CD14-positive monocyte (primary cell): ENCODE results near the gene MYO1H. TPM values are rescaled to one million over a fixed set of nuclear protein-coding genes. Genes with fewer than 3 reads are reported as not detected.

Source experiments
- DNase-seq, 3 donors: peaks; one replicate each; pipeline ENCODE4 v3.0.0-alpha.2; 2011 to 2022
- H2AFZ ChIP-seq: 2 replicates; pipeline ENCODE4 v1.6.0; 2012; ENCODE audit warnings: mild to moderate bottlenecking, low read depth, low read length, inconsistent platforms; ENCODE audit not compliant: insufficient read depth, poor library complexity, severe bottlenecking
- H3K27ac ChIP-seq, 2 donors: 1 replicate in 1 of 2; 2 replicates in 1 of 2; pipeline ENCODE4 v1.5.1; 2012 to 2013; ENCODE audit warnings: low read length in 2 of 2, control low read depth in 1 of 2, inconsistent platforms in 1 of 2, low read depth in 1 of 2, mild to moderate bottlenecking in 1 of 2
- H3K27me3 ChIP-seq, 2 donors: one replicate each; pipeline versions ENCODE4 v1.6.0 to v1.6.1; 2011 to 2013; ENCODE audit warnings: low read length in 2 of 2; ENCODE audit not compliant: control insufficient read depth in 2 of 2, insufficient read depth in 2 of 2
- H3K36me3 ChIP-seq, 2 donors: replicated peaks in 1 of 2; 1 replicate in 1 of 2; 2 replicates in 1 of 2; pipeline versions ENCODE4 v1.5.1 to v1.6.1; 2012 to 2013; ENCODE audit warnings: low read length in 2 of 2, control low read depth in 1 of 2, inconsistent platforms in 1 of 2, mild to moderate bottlenecking in 1 of 2; ENCODE audit not compliant: insufficient read depth in 2 of 2, control insufficient read depth in 1 of 2
- H3K4me1 ChIP-seq, 2 donors: 1 replicate in 1 of 2; 2 replicates in 1 of 2; pipeline versions ENCODE4 v1.5.1 to v1.6.1; 2012 to 2013; ENCODE audit warnings: low read length in 2 of 2, control low read depth in 1 of 2, inconsistent platforms in 1 of 2, mild to moderate bottlenecking in 1 of 2, moderate library complexity in 1 of 2; ENCODE audit not compliant: insufficient read depth in 2 of 2, control insufficient read depth in 1 of 2
- H3K4me2 ChIP-seq: replicated peaks from 2 replicates; pipeline ENCODE3; 2012; ENCODE audit warnings: low read length, moderate library complexity, mild to moderate bottlenecking; ENCODE audit not compliant: poor library complexity, severe bottlenecking; ENCODE audit errors: extremely low read depth
- H3K4me3 ChIP-seq, 3 experiments: fragments of 200-600 bp in 1 of 3; sonication (generic) in 1 of 3; replicated peaks in 1 of 3; 1 replicate in 2 of 3; 2 replicates in 1 of 3; pipeline ENCODE4 v1.5.1; 2011 to 2013; ENCODE audit warnings: low read length in 3 of 3, mild to moderate bottlenecking in 3 of 3, control low read depth in 2 of 3, low read depth in 2 of 3, inconsistent platforms in 1 of 3, moderate library complexity in 1 of 3
- H3K79me2 ChIP-seq: 2 replicates; pipeline ENCODE4 v1.6.0; 2012; ENCODE audit warnings: mild to moderate bottlenecking, control low read depth, inconsistent platforms, low read length, moderate library complexity; ENCODE audit not compliant: insufficient read depth
- H3K9ac ChIP-seq: 2 replicates; pipeline ENCODE4 v1.6.0; 2017; ENCODE audit warnings: low read length, mild to moderate bottlenecking; ENCODE audit not compliant: insufficient read depth, poor library complexity, severe bottlenecking
- H3K9me3 ChIP-seq, 2 donors: replicated peaks in 1 of 2; 1 replicate in 1 of 2; 2 replicates in 1 of 2; pipeline versions ENCODE4 v1.5.1 to v1.6.1; 2012 to 2013; ENCODE audit warnings: low read length in 2 of 2, control low read depth in 1 of 2; ENCODE audit not compliant: control insufficient read depth in 1 of 2, insufficient read depth in 1 of 2
- H4K20me1 ChIP-seq: 2 replicates; pipeline ENCODE4 v1.6.0; 2012; ENCODE audit warnings: mild to moderate bottlenecking, low read length, control low read depth, moderate library complexity; ENCODE audit not compliant: insufficient read depth
- H3K27ac Mint-ChIP-seq, 7 donors: one replicate each; pipeline ENCODE4 v1.8.0; 2020; ENCODE audit warnings: mild to moderate bottlenecking in 7 of 7, mixed read lengths in 7 of 7, moderate library complexity in 6 of 7, inconsistent platforms in 2 of 7
- H3K27me3 Mint-ChIP-seq, 3 donors: one replicate each; pipeline ENCODE4 v1.8.0; 2021 to 2022; ENCODE audit warnings: low read depth in 3 of 3, mild to moderate bottlenecking in 3 of 3, mixed read lengths in 3 of 3, moderate library complexity in 3 of 3, inconsistent platforms in 1 of 3
- H3K36me3 Mint-ChIP-seq, 2 donors: one replicate each; pipeline ENCODE4 v1.8.0; 2020; ENCODE audit warnings: mixed read lengths in 2 of 2, inconsistent platforms in 1 of 2, mild to moderate bottlenecking in 1 of 2
- H3K4me1 Mint-ChIP-seq: one replicate; pipeline ENCODE4 v1.8.0; 2020; ENCODE audit warnings: mild to moderate bottlenecking, mixed read lengths
- H3K4me3 Mint-ChIP-seq, 2 donors: one replicate each; pipeline ENCODE4 v1.8.0; 2020; ENCODE audit warnings: mild to moderate bottlenecking in 2 of 2, mixed read lengths in 2 of 2, moderate library complexity in 1 of 2
- H3K9me3 Mint-ChIP-seq, 7 donors: one replicate each; pipeline ENCODE4 v1.8.0; 2020 to 2022; ENCODE audit warnings: mixed read lengths in 7 of 7, mild to moderate bottlenecking in 6 of 7, moderate library complexity in 6 of 7, inconsistent platforms in 2 of 7
- CTCF ChIP-seq: fragments of 200-600 bp; IDR thresholded peaks from one replicate; pipeline ENCODE4 v1.8.0; 2022; ENCODE audit warnings: antibody characterized with exemption, mild to moderate bottlenecking
- WGBS: methylation state at CpG from one replicate; pipeline ENCODE4 v1.1.5; 2013; ENCODE audit warnings: missing lambda C conversion rate; ENCODE audit not compliant: insufficient coverage; 5-methylcytosine and 5-hydroxymethylcytosine counted together
- intact Hi-C, 2 donors: fragments of 100-400 bp; cut with micrococcal nuclease; formaldehyde crosslinking; loops; one replicate each; pipeline versions ENCODE4 v1.15.0 to v1.15.1; 2023
- polyA plus RNA-seq, 3 donors: library from polyadenylated mRNA; depleted of rRNA in 1 of 3; unstranded in 2 of 3; stranded (reverse) in 1 of 3; fragments of 300-500 nt in 2 of 3; fragments of >200 nt in 1 of 3; fragmentation: Illumina TruSeq in 2 of 3; gene quantifications; 1 replicate in 2 of 3; 2 replicates in 1 of 3; pipeline ENCODE4 v1.2.3, GENCODE V29; 2012 to 2021

The MYO1H gene
- polyA plus RNA-seq, 3 donors = not detected

- H3K4me2 ChIP-seq = no peak overlapping the region
- Mint-ChIP-seq H3K4me1 (no peaks in the 10 kb centered on the region), H3K9me3 (peaks cover 0 to 7% (median 2%) of the 10 kb centered on the region in 7 donors), H3K36me3 (peaks cover 85 to 89% of the 10 kb centered on the region in 2 donors), H3K27me3 (no peaks in the 10 kb centered on the region), H3K27ac (peak overlapping the region in 1 of 7 donors; percentile 21), H3K4me3 (no peak overlapping the region)
- H4K20me1 ChIP-seq = no peaks in the 10 kb centered on the region
- no peak overlapping the region for H3K9ac ChIP-seq
- no peak overlapping the region for H3K27ac ChIP-seq
- no peak overlapping the region for H3K4me3 ChIP-seq
- H3K4me1 ChIP-seq = no peaks in the 10 kb centered on the region
- no peak for TF ChIP-seq CTCF
- intact Hi-C loops = no loop called here
- no peaks in the 10 kb centered on the region for H3K79me2 ChIP-seq
- no peaks in the 10 kb centered on the region for H3K9me3 ChIP-seq
- H3K27me3 ChIP-seq = no peaks in the 10 kb centered on the region
- H3K36me3 ChIP-seq = peaks cover 62 to 94% of the 10 kb centered on the region in 2 donors
- DNase-seq = no peak
- no peak overlapping the region for H2AFZ ChIP-seq
Measured at GRCh38 chr12:109493090-109493489, 145.4 kb downstream of the MYO1H start.

GRCh38 chr12:109493938-109494337, 146.2 kb downstream of the MYO1H start:
- Histone ChIP-seq H3K27me3 (no peaks in the 10 kb centered on the region), H2AFZ (no peak overlapping the region), H3K9me3 (no peaks in the 10 kb centered on the region), H3K9ac (no peak overlapping the region), H3K4me1 (no peaks in the 10 kb centered on the region), H4K20me1 (no peaks in the 10 kb centered on the region), H3K4me3 (no peak overlapping the region), H3K4me2 (no peak overlapping the region), H3K27ac (no peak overlapping the region), H3K36me3 (peaks cover 62 to 94% of the 10 kb centered on the region in 2 donors), H3K79me2 (no peaks in the 10 kb centered on the region)
- peaks cover 0 to 7% (median 2%) of the 10 kb centered on the region in 7 donors for H3K9me3 Mint-ChIP-seq
- H3K27ac Mint-ChIP-seq = no peak overlapping the region
- H3K36me3 Mint-ChIP-seq = peaks cover 85 to 89% of the 10 kb centered on the region in 2 donors
- no peaks in the 10 kb centered on the region for H3K4me1 Mint-ChIP-seq
- H3K27me3 Mint-ChIP-seq = no peaks in the 10 kb centered on the region
- 100% methylated on average over 1 of the region's 1 CpG for WGBS
- intact Hi-C loops = no loop called here
- no peak overlapping the region for H3K4me3 Mint-ChIP-seq
- no peak for DNase-seq
- TF ChIP-seq CTCF = no peak
